Measurements from ENCODE around the gene KNCN. TPM values are rescaled to one million over a fixed set of nuclear protein-coding genes. Genes with fewer than 3 reads are reported as not detected.

KNCN gene
- total RNA-seq, 1 donor from 2014 or later: not detected

DNA sequence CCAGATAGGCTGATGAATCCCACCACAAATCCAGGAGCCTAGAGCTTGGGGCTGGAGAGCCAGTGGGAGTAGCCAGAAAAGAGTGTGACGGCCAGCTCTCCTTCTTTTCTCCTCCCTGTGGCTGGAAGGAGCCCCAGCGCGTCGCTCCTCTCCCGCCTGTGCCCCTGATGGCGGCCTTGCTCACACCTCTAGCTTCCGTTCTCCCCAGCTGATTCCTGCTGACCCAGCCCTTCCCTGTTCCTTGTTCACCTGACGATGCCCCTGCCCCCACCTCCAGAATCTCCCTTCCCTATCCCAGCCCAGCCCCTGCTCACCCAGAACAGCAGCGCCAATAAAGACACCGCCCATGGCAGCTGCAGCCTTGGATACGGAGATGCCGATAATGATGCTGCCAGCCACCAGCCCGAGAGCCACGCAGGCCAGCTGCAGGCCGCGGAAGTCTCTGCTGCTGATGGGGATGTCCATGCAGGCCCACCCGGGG lies 656 bp downstream of the KNCN start:
- H3K27me3 ChIP-seq: peaks cover 22% of the 10 kb centered on the region
- TF ChIP-seq, protein P1, sequence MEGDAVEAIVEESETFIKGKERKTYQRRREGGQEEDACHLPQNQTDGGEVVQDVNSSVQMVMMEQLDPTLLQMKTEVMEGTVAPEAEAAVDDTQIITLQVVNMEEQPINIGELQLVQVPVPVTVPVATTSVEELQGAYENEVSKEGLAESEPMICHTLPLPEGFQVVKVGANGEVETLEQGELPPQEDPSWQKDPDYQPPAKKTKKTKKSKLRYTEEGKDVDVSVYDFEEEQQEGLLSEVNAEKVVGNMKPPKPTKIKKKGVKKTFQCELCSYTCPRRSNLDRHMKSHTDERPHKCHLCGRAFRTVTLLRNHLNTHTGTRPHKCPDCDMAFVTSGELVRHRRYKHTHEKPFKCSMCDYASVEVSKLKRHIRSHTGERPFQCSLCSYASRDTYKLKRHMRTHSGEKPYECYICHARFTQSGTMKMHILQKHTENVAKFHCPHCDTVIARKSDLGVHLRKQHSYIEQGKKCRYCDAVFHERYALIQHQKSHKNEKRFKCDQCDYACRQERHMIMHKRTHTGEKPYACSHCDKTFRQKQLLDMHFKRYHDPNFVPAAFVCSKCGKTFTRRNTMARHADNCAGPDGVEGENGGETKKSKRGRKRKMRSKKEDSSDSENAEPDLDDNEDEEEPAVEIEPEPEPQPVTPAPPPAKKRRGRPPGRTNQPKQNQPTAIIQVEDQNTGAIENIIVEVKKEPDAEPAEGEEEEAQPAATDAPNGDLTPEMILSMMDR (IDR thresholded peaks at IDR 0.05): no peak
- TF ChIP-seq EZH2phosphoT487 (IDR thresholded peaks at IDR 0.05) (no peak), EZH2 (IDR thresholded peaks at IDR 0.05) (no peak)

DNA sequence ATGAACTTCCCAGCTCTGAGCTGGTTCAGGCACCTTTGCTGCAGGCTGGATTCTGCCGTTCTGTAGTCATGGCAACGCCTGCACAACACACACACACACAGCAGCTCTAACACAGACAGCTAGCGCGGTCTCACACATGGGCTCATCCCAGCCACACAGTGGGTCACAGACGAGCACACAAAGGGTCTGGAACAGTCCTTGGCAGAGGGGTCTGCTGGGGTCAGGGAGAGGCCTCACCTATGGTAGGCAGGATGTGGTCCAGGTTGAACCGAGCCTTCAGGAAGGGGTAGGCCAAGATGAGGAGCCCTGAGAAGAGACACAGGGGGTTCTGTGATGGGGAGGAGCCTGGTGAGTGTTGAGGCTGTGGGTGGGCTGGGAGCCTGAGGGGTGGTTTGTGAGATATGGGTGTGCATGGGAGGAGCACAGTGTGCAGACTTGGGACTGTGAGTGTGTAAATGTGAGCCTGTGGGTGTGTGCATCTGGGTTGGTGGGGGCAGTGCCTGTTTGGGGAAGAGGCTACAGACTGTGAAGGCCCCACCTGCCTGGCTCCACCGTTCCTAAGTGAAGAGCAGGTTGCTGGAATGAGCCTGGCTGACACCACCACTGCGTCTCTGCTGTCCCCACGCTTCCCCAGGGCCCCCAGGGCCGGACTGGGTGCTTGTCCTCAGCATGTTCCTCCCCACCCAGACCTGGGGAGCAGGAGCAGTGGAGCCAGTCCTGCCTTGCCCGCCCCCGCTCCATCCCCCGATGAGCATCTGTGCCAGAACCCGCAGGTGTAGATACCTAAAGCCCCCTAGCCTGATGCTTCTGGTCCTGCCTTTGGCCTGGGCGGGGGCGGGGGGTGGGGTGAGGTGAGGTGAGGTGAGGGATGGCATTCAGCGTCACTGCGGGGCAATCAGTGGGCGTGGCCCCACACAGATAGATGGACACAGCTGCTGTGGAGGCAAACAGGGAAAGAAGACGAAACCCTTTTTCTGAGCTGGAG lies 1.5 kb downstream of the KNCN start:
- no peaks in the 10 kb centered on the region for H3K9me3 ChIP-seq (ENCODE audit: low read depth)
- no peaks in the 10 kb centered on the region for H3K79me2 ChIP-seq (ENCODE audit: low read depth)
- DNase-seq (ENCODE audit: low spot score): peak; percentile 58
- peaks cover 30% of the 10 kb centered on the region for H3K27me3 ChIP-seq
- H3F3A ChIP-seq (ENCODE audit: low read depth): no peaks in the 10 kb centered on the region
- Mint-ChIP-seq H3K36me3 (no peaks in the 10 kb centered on the region), H3K4me1 (peaks cover 31% of the 10 kb centered on the region), H3K27me3 (ENCODE audit: insufficient read depth, low read depth) (peaks cover 33% of the 10 kb centered on the region), H3K4me3 (peak overlapping the region; percentile 65), H3K9me3 (no peaks in the 10 kb centered on the region), H3K27ac (peak overlapping the region; percentile 78)
- no peak overlapping the region for H3K9ac ChIP-seq
- H3K4me1 ChIP-seq: no peaks in the 10 kb centered on the region
- TF ChIP-seq EZH2 (IDR thresholded peaks at IDR 0.05) (no peak), EZH2phosphoT487 (IDR thresholded peaks at IDR 0.05) (no peak)
- TF ChIP-seq, protein P1 (IDR thresholded peaks at IDR 0.05): no peak
- no peak overlapping the region for H2AFZ ChIP-seq (replicated peaks)
- H3K36me3 ChIP-seq: no peaks in the 10 kb centered on the region
- H4K20me1 ChIP-seq (ENCODE audit: low read depth): no peaks in the 10 kb centered on the region
- H3K4me3 ChIP-seq: no peak overlapping the region
- no peak overlapping the region for H3K27ac ChIP-seq
- no peak overlapping the region for H3K4me2 ChIP-seq

More for the DNA sequence above, 656 bp downstream of the KNCN start:
- Histone ChIP-seq H4K20me1 (ENCODE audit: low read depth) (no peaks in the 10 kb centered on the region), H3K79me2 (ENCODE audit: low read depth) (no peaks in the 10 kb centered on the region), H3K27ac (no peak overlapping the region), H3K9me3 (ENCODE audit: low read depth) (no peaks in the 10 kb centered on the region), H3K36me3 (no peaks in the 10 kb centered on the region), H3K4me3 (no peak overlapping the region), H3K4me2 (no peak overlapping the region), H3K9ac (no peak overlapping the region), H2AFZ (replicated peaks) (no peak overlapping the region), H3K4me1 (no peaks in the 10 kb centered on the region), H3F3A (ENCODE audit: low read depth) (no peaks in the 10 kb centered on the region)
- DNase-seq (ENCODE audit: low spot score): no peak
- Mint-ChIP-seq H3K4me3 (no peak overlapping the region), H3K27ac (peak overlapping the region; percentile 78), H3K9me3 (no peaks in the 10 kb centered on the region), H3K27me3 (ENCODE audit: insufficient read depth, low read depth) (peaks cover 25% of the 10 kb centered on the region), H3K36me3 (no peaks in the 10 kb centered on the region), H3K4me1 (peaks cover 31% of the 10 kb centered on the region)

DNA sequence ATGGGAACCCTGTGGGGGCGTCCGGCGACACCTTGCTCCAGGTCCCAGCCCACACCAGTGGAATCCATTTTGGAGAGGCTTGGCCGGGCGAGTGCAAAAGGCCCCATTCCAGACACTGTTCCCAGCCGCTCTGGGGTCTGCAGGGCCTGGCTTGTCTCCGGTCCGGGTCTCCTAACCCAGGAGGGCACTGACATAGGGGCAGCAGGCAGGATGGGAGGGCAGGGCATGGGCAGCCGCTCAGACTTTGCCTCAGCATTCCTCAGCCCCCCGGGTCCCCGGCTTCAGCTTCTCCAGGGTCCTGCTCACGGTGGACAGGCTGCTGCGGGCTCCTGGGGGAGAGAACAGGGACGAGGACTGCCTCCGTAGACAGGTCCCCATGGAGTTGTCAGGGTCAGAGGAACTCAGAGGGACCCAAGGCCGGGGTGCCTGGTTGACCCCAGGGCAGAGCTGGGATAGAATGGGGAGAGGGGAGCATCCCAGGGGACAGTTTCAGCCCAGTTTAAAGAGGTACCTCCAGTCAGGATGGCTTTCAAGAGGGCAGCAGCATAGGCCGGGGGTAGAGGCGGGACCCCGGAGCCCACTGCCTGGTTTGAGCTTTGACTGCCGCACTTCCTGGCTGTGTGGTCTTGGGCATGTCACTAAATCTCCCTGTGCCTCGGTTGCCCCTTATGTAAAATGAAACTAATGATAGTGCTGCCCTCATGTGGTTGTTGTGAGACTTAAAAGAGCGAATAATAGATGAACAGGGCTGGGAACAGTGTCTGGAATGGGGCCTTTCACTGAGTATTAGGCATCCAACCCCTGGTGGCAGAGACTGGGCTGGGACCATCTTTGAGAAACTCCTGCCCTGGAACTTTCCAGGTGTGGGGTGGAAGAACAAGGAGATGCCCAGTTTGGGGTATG lies 3.7 kb downstream of the KNCN start:
- Histone ChIP-seq H3K9me3 (ENCODE audit: low read depth) (no peaks in the 10 kb centered on the region), H3K9ac (no peak overlapping the region), H4K20me1 (ENCODE audit: low read depth) (no peaks in the 10 kb centered on the region), H3K27ac (no peak overlapping the region), H3K4me1 (peaks cover 3% of the 10 kb centered on the region), H3K4me3 (no peak overlapping the region), H3F3A (ENCODE audit: low read depth) (no peaks in the 10 kb centered on the region), H3K4me2 (no peak overlapping the region), H3K27me3 (peaks cover 52% of the 10 kb centered on the region), H3K79me2 (ENCODE audit: low read depth) (no peaks in the 10 kb centered on the region), H3K36me3 (no peaks in the 10 kb centered on the region), H2AFZ (replicated peaks) (no peak overlapping the region)
- no peaks in the 10 kb centered on the region for H3K36me3 Mint-ChIP-seq
- no peak for TF ChIP-seq EZH2 (IDR thresholded peaks at IDR 0.05)
- TF ChIP-seq, protein P1 (IDR thresholded peaks at IDR 0.05): peak; percentile 61
- H3K27me3 Mint-ChIP-seq (ENCODE audit: insufficient read depth, low read depth): peaks cover 42% of the 10 kb centered on the region
- peak; percentile 78 for DNase-seq (ENCODE audit: low spot score)
- H3K4me3 Mint-ChIP-seq: no peak overlapping the region
- H3K9me3 Mint-ChIP-seq: no peaks in the 10 kb centered on the region
- H3K27ac Mint-ChIP-seq: peak overlapping the region; percentile 4
- H3K4me1 Mint-ChIP-seq: peaks cover 27% of the 10 kb centered on the region
